DMS114 treated with DMSO at 0.1 percent for 48 hours (cell line): ENCODE results near the gene OR2T10.
"Not testable (repeated sequence)": the region's sequence is repeated elsewhere in the genome, so short reads cannot be mapped to it uniquely, and the experiment has no call there.

ENCODE experiments used
- DNase-seq: peaks from one replicate; lab custom pipeline; 2025; ENCODE audit not compliant: unreplicated experiment; lab: John Stamatoyannopoulos, UW

The OR2T10 gene

GRCh38 chr1:248596615-248597014 is 885 bp downstream of the OR2T10 start:
- no peak for DNase-seq

GRCh38 chr1:248593226-248593625 is 4.3 kb downstream of the OR2T10 start:
- no peak for DNase-seq

- no peak for DNase-seq
These were observed 4.8 kb downstream of the OR2T10 start for GRCh38 chr1:248592655-248593054.

GRCh38 chr1:248590055-248590454 is 7.4 kb downstream of the OR2T10 start:
- DNase-seq = no peak

GRCh38 chr1:248589334-248589733 is 8.2 kb downstream of the OR2T10 start:
- no peak for DNase-seq

- no peak for DNase-seq
These were observed 12.2 kb downstream of the OR2T10 start for GRCh38 chr1:248585266-248585665.

- no peak for DNase-seq
These were observed 21.1 kb downstream of the OR2T10 start for GRCh38 chr1:248576260-248576980.

- DNase-seq = not testable (repeated sequence)
These were observed 22.8 kb downstream of the OR2T10 start, which contains the start of gene OR2T34 for GRCh38 chr1:248574657-248575056. OR2T34 (minus strand) TSS chr1:248574757; CDS start chr1:248574757, 0 bp downstream.

- DNase-seq = not testable (repeated sequence)
These were observed 23.6 kb downstream of the OR2T10 start for GRCh38 chr1:248573856-248574255.

GRCh38 chr1:248572049-248572448 is 25.5 kb downstream of the OR2T10 start:
- DNase-seq = not testable (repeated sequence)

- not testable (repeated sequence) for DNase-seq
These were observed 26.7 kb downstream of the OR2T10 start for GRCh38 chr1:248570811-248571210.

GRCh38 chr1:248569049-248569448 is 28.5 kb downstream of the OR2T10 start:
- not testable (repeated sequence) for DNase-seq

GRCh38 chr1:248565530-248566373 is 31.7 kb downstream of the OR2T10 start:
- DNase-seq = not testable (repeated sequence)

GRCh38 chr1:248562672-248563071 is 34.8 kb downstream of the OR2T10 start, which contains the start of gene OR2T29:
OR2T29 (minus strand) TSS chr1:248562772; CDS start chr1:248559491, 3,281 bp downstream.
- DNase-seq = not testable (repeated sequence)

GRCh38 chr1:248551027-248551426 is 46.5 kb downstream of the OR2T10 start:
- DNase-seq = not testable (repeated sequence)

- not testable (repeated sequence) for DNase-seq
These were observed 50.1 kb downstream of the OR2T10 start for GRCh38 chr1:248547383-248547782.
